Nucleus accumbens (tissue), 56 donors: ENCODE measurements around the gene DLX3.
A peak's percentile ranks its signal among the peaks of the same experiment; 100 is the strongest.

Experiments
- DNase-seq, 56 donors: peaks; one replicate each; lab custom pipeline; 2025; lab: John Stamatoyannopoulos, UW

The DLX3 gene

DNA sequence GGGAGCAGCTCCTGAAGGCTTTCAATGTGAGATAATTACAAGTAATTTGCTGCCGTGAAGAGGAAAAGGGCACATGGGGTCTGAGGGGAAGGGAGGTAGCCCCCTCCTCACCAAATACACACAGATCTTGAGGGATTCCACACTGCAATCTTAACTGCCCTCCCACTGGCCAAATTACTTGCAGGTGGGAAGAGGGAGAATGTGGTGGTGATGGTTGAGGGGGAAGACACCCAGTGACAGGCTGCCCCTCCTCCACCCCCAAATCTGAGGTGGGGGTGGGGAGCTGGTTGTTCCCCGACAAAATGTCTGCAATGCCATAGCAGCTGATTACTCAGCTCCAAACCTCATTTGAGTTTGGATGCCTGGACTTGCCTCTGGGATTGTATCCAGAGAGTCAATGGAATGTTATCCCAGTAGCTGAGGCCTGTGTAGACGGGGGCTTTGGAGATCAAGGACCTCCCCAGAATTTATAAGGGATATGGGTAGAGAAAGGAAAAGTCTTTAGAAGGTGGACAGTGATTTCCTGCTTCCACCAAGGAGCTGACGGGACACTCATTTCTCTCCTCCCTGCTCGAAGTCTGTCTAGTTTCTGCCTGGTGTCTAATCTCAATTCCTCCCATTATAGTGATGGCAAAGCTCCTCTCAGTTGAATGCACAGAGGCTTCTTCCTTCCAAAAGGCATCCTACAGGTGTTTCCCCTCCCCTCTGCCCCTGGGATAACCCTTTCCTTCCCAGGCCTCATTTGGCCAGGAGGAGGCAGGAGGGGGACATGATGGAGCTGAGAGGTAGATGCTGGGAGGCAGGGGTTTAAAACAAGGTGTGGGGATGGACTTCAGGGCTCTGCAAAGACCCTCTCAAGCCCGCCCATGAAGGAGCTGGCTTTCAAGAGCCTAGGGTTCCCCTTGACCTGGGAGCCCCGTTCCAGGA lies 17.3 kb downstream of the DLX3 start:
- DNase-seq = no peak

DNA sequence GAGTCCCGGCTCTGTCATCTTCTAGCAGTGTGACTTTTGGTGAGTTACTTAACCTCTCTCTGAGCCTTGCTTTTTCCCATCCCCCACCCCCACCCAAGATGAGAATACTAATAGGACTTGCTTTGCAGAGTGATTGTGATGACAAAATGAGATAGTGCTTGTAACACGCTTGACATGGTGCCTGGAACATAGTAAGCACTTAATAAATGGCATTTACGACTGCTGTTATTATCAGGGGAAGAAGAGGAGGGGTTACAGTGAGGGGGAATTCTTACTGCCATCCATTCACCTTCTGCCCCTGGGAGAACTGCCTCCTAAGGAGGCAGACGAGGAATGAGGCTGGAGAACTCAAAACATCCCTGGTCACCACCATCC lies 18.2 kb downstream of the DLX3 start:
- no peak for DNase-seq

DNA sequence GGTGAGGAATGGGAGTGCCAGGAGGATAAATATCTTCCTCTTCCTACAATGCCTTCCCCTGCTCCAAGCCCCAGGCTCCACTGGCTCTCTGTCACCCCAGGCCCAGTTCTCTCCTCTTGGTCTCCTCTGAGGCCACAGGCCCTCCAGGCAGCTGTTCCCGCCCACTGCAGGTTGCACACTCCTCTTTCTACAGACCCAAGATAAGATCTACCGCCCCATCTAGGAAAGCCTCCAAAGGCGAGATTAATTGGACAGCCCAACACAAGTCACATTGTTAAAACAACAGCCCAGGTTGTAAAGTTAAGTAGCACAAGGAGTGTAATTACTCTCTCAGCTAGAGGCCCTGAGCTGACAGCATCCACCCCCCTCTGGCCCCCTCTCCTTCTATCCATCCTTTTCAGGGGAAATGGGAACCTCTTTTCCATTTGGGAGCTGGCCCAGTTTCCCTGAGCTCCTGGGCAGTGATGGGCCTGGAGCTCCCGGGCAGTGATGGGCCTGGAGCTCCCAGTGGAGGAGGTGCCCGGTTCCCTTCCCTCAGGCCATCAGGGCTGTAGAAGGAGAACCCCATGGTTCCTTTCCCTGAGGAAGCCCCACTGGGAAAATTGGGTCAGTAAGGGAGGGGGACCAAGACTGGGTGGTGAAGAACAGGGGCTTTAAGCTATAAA lies 18.7 kb downstream of the DLX3 start:
- DNase-seq = no peak

DNA sequence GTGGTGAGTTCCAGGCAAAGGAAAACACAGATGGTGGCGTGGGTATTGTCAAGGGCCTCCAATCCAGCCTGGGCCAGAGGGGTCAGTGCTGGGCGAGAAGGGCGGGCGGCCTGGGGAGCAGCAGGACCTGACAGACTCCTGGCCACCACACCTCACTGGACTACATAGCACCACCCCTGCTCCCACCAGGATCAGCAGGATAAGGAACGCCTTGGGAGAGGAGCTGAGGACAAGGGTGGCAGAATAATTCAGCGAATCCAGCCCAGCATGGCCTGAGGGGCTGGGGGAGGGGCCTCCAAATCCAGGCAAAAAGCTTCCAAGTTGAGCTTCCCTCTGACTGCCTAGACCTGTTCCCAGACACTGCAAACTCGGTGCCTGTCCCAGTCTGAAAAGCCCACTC lies 19.5 kb downstream of the DLX3 start:
- no peak for DNase-seq

DNA sequence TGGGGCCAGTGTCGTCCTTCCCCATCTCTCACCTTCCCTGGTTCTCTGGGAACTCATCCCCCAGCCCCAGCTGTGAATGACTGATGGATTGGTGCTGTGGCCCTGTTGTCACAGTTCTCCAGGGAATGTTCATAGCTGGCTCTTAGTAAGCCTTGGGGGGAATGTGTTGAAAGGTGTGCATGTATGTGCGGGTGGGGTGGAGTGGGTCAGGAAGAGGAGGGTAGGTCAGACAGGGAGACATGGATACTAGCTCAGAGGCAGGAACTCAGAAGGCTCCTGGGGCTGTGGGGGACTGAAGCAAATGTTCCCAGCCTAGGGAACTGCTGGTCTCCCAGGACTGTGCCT lies 21.8 kb downstream of the DLX3 start:
- DNase-seq = no peak

DNA sequence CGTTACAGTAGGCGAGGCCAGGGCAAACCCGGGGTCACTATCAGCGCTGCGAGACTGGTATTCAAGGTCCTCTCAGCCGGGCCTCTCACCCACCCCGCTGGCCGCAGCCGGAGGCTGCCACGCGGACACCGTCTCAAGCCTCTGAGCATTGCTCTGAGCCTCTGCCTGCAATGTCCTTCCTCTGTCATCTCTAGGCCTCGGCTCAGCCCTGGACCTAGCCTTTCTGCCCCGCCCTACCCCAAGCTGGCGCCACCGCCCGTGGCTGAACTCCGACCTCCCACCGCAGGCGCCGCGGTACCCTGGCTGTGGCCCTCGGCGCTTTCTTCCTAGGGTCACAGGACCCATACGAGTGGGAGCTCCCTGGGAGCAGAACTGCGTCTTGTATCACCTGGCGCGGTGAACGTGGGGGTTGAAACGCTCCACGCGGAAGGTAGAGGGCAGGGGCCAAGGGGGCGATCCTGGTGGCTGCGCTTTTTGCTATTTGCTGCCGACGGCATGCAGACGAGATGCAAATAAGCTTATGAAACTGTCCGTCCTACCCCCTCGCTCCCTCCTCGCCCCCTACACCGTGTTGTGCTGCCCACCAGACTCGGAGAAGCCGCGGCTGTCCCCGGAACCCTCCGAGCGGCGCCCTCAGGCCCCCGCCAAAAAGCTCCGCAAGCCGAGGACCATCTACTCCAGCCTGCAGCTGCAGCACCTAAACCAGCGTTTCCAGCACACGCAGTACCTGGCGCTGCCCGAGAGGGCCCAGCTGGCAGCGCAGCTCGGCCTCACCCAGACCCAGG lies 22.3 kb downstream of the DLX3 start:
- no peak for DNase-seq

DNA sequence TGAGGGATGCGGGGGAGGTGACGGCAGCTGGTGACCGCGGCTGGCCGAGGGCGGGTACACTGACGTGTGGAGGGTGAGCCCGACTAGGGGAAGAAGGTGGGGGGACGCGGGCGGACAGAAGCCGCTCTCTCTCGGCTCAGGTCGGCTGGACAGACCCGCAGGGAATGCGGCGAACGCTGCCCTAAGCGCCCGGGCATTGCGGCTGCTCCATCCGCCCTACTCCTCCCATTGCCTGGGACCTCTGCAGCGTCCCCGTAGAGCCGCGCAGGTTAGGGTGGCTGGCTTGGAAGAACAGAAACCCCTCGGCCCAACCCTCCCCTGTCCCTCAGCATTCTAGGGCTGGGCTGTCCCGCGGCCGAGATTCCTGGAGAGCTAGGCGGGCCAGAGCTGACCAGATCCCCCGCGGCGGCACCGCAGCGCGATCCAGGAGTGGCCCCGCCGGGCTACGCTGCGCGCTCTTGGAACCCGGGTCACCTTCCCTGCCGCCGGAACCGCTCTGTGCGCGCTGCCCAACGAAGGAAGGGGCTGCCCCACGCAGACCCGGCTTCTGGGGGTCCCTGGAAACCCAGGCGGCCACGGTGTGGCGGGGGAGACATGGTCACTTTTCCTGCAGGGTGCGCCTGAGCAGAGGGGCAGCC lies 23.1 kb downstream of the DLX3 start:
- DNase-seq = no peak

DNA sequence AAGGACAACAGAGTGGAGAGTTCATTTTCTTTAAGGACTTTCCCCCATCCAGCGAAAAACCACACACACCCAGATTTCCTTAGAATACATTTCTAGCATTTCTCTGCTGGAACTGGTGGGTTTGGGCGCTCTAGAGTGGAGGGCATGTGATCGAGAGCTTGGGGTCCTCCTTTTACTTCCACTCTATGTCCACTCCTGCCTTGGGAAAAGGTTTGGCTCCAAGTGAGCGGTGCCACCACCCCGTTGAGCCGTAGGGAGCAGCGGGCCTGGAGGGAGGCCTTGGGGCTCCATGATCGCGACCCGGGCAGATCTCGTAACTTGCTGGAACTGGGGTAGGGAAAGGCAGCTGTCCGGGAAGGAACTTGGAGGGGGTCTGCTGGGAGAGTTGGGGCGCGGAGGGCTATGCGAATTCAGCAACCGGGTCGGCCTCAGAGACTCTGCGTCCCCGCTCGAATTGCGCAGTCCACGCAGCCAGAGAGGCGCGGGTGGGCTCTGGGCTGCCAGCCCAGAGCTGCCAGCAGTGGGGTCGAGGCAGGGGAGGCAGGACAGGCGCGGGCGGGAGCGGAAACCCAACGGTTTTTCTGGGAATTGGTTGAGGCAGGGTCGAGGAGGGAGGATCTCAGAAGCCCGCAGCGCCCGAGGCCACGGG lies 23.7 kb downstream of the DLX3 start:
- no peak for DNase-seq

DNA sequence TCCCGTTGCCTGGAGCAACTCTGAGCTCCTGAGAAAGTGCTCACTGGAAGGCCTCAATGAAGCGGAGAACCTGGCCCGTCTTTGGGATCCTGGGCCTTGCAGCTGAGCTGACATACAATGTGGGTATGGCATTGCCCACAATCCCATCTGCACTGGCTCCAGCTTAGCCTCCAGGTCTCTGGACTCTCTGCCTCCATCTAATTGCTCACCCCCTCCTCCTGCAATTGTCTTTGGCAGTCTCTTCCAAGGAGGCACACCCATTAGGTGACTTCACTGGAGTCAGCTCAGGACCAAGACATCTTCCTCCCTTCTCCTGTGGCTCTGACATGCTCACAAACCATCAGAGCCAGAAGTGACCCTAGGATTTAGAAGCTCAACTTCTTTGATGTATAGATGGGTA lies 24.5 kb downstream of the DLX3 start:
- DNase-seq = no peak

DNA sequence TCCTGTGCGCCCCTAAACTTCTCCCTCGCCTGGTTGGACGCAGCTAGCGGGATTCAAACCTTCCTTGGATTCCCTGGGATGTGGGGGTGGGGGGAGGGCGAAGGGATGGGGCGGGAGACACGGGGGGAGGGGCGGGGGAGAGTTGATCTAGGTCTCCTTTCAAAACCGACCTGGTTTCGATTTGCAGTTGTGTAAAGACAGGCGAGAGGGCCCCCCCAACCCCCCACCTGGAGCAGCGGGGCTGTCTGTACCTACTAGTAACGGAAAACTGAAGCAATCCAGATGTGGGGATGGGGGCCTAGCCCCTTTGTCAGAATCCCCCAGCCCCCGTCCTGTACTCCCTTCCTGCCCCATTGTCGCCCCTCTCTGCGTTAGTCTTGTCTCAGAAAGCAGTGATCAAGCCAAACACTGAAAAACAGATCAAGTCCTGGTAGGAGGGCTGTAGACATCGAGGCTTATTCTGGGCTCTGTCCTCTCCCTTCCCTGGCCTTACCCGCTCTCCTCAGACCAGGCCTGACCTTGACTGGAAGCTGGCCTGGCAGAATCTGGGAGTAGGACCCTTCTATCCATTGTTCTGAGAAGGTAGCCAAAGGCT lies 25.1 kb downstream of the DLX3 start:
- DNase-seq = no peak

DNA sequence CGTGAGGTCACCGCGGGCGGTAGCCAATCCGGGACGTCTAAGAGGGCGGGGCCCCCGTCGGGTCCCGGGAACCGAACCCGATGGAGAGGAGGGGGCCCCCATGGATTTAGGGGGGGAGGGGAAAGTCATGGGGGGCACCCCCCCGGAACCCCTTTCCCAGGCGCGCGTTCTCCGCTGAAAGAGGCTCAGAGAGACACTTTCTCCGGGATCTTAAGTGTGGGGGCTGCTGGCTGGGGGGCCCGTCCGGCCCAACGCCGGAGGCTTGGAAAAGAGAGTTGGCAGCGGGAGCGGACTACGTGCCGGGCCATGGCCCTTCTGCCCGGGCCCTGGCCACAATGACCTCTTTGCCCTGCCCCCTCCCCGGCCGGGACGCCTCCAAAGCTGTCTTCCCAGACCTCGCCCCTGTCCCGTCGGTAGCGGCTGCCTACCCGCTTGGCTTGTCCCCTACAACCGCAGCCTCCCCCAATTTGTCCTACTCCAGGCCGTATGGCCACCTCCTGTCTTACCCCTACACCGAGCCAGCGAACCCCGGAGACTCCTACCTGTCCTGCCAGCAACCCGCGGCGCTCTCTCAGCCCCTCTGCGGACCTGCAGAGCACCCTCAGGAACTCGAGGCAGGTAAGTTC lies 25.8 kb downstream of the DLX3 start, which contains the start of gene DLX4:
DLX4 (plus strand) TSS at position 57 of the 626 bp plus-strand sequence; CDS start at position 336, 279 bp downstream.
- DNase-seq = no peak

DNA sequence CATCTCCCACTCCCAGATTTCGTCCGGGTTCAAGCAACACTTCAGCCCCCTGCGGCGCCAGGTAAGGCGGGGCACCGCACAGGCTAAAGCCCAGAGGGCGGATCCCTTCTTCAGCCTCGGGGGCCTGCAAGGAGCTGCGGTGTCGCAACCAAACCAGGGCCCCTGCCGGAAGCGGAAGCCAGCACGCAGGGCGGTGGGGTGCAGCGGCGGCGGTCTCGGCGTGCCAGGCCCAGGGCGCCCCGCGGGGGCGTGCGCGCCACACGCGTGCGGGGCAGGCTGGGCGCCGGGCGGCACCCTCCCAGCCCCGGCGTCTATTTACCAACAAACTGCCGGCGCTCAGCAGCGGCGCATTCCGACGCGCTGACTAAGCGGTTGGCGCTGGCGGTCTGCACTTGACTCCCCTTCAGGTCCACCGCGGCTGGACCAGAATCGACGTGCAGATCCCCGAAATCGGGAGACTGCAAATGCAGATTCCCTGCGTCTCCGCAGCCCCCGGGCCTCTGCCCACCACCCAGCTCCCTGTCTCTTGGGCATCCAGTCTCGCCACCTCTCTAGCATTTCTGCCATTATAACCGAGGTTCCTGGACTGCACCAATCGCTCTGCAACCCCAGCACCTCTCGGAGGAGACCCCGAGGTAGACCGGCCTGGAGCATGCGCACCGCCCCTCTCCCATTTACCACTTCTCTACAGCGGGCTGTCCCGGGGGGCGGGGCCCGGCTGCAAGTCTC lies 26.5 kb downstream of the DLX3 start:
- DNase-seq = peak in 1 of 56 donors; percentile 10

DNA sequence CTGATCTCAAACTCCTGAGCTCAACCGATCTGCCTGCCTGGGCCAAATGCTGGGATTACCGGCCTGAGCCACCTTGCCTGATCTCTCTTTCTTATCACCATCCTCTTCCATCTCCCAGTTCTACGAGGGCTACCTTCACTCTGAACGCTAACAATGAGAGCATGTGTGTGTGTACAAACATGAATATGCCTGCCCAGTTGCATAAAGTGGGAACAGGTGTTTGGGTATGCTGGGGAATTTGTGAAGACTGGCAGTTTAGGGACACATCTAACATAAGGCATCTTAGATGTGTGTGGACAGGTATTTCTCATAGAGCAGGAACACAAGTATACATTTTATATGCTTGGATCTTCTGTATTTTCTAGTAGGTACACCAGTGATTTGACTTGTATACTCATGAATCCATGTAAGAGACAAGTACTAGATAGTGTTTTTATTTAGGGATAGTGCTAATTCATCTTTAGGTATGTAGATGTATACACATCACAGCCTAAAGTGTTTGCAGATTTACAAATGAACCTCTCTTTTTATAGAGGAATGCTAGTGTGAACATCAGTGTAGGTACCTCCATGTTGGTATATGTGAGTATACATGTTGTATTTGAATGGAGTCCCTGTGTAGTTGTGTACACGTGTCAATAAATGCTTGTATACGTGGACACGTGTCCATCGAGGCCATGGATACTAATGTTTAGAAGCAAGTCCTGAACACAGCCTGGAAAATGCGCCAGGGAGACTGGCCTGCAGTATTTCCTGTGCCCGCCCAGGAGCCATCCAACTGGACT lies 27.2 kb downstream of the DLX3 start:
- DNase-seq = no peak

DNA sequence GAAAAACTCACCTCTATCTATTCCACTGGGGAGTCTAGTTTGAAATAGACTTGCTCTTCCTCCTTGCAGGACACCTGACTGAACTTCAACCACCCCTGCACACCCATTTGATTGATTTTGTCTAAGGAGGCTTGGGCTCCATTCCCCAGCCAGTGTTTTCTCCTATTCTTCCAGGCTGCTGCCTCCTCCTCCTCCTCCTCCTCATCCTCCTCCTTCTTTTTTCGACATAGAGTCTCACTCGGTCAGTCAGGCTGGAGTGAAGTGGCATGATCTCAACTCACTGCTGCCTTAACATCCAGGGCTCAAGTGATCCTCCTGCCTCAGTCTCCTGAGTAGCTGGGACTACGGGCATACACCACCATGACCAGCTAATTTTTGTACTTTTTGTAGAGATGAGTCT lies 27.8 kb downstream of the DLX3 start:
- no peak for DNase-seq

DNA sequence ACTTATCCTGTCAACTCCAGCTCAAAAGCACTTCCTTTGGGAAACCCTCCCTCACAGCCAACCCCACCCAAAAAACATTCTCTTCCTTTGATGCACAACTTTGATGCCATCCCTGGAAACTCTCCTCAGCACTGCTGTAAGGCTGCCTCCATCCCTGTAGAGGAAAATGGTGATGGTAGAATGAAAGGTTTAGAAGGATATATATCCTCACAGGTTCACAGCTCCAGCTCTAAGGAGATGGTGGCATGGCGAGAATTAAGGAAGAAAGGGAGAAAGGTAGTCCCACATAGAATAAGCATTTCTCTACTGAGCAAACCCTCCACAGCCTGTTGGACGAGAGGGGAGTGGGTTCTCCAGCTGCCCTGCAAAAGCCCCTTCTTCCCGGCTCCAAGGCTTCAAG lies 28.3 kb downstream of the DLX3 start:
- DNase-seq = no peak

DNA sequence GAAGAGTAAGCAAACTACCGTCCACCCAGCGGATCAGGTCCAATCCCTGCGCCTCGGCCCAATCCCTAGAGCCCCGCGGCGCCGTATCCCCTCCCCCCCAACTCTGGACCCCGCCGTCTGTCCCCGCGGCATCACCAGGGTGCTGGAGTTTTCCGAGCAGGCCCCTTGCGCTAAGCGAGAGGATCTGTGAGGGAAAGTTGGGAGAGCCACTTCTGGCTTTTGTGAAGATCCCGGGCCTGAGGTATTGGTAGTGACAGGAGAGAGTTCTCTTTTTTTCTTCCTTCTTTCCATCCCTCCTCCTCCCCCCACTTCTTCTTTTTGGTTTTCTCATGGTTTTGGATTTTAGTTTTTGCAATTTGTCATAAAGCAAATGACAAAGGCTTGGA lies 29.5 kb downstream of the DLX3 start:
- no peak for DNase-seq

DNA sequence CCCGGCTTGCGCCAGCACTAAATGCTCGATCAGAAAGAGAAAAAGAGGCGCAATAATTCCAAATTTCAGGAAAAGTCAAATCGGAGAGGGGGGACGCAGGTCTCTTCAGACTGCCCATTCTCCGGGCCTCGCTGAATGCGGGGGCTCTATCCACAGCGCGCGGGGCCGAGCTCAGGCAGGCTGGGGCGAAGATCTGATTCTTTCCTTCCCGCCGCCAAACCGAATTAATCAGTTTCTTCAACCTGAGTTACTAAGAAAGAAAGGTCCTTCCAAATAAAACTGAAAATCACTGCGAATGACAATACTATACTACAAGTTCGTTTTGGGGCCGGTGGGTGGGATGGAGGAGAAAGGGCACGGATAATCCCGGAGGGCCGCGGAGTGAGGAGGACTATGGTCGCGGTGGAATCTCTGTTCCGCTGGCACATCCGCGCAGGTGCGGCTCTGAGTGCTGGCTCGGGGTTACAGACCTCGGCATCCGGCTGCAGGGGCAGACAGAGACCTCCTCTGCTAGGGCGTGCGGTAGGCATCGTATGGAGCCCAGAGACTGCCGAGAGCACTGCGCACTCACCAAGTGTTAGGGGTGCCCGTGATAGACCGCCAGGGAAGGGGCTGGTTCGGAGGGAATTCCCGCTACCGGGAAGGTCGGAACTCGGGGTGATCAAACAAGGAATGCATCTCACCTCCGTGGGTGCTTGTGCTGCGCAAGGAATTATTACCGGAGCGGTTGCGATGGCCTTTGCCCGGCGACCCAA lies 30.1 kb downstream of the DLX3 start:
- no peak for DNase-seq
